Measurements from ENCODE around the gene BCL2L12.

Gene BCL2L12

GRCh38 chr19:49642492-49643035, 23.2 kb upstream of the BCL2L12 start:
- DNase-seq = no peak

GRCh38 chr19:49643466-49643865, 22.3 kb upstream of the BCL2L12 start:
- DNase-seq = peak; percentile 45

- DNase-seq = no peak
These were observed 20.1 kb upstream of the BCL2L12 start for GRCh38 chr19:49645592-49645991.

- DNase-seq = no peak
These were observed 19.7 kb upstream of the BCL2L12 start for GRCh38 chr19:49645995-49646394.

- no peak for DNase-seq
These were observed 19.1 kb upstream of the BCL2L12 start for GRCh38 chr19:49646586-49646985.

- no peak for DNase-seq
These were observed 14.5 kb upstream of the BCL2L12 start for GRCh38 chr19:49651029-49651819.

- no peak for DNase-seq
These were observed 13.7 kb upstream of the BCL2L12 start for GRCh38 chr19:49651820-49652550.

GRCh38 chr19:49652551-49653465, 12.9 kb upstream of the BCL2L12 start:
- no peak for DNase-seq

GRCh38 chr19:49653466-49653806, 12.3 kb upstream of the BCL2L12 start:
- no peak for DNase-seq

GRCh38 chr19:49654581-49654980, 11.2 kb upstream of the BCL2L12 start:
- no peak for DNase-seq

GRCh38 chr19:49655570-49656455, 9.9 kb upstream of the BCL2L12 start:
- no peak for DNase-seq

GRCh38 chr19:49656456-49657109, 9.2 kb upstream of the BCL2L12 start:
- DNase-seq = no peak

GRCh38 chr19:49657493-49658138, 8.1 kb upstream of the BCL2L12 start:
- no peak for DNase-seq

- no peak for DNase-seq
These were observed 7.6 kb upstream of the BCL2L12 start for GRCh38 chr19:49658139-49658517.

GRCh38 chr19:49658566-49659442, 6.9 kb upstream of the BCL2L12 start:
- DNase-seq = no peak

- no peak for DNase-seq
These were observed 5.3 kb upstream of the BCL2L12 start for GRCh38 chr19:49660338-49660961.

GRCh38 chr19:49662011-49662410, 3.7 kb upstream of the BCL2L12 start:
- DNase-seq = no peak

GRCh38 chr19:49663224-49663623, 2.5 kb upstream of the BCL2L12 start:
- DNase-seq = no peak
